SK-N-SH (cell line): ENCODE data around the gene GPR61. TPM values are rescaled to one million over a fixed set of nuclear protein-coding genes. Genes with fewer than 3 reads are reported as not detected.

Source experiments
- CTCF ChIA-PET: fragments of 300-600, 350-600 bp; formaldehyde crosslinking; extraction: SDS; loops from one replicate; lab custom pipeline; 2021; lab: Yijun Ruan, JAX
- POLR2A ChIA-PET: fragments of 350-600 bp; sonication (Branson Sonifier 250); formaldehyde crosslinking; extraction: SDS; loops from one replicate; lab custom pipeline; 2020; ENCODE audit warnings: antibody characterized with exemption, inconsistent platforms; lab: Yijun Ruan, JAX
- DNase-seq: peaks from one replicate; pipeline ENCODE4 v3.0.0; 2012
- H2AFZ ChIP-seq: fragments of 200-600 bp; sonication (generic); 2 replicates; pipeline ENCODE4 v1.8.1; 2016; ENCODE audit warnings: antibody characterized with exemption, mild to moderate bottlenecking, low read depth
- H3F3A ChIP-seq: fragments of 200-600 bp; sonication (generic); replicated peaks from 2 replicates; pipeline ENCODE3; 2016; ENCODE audit warnings: antibody characterized with exemption, mild to moderate bottlenecking; ENCODE audit not compliant: insufficient read depth
- H3K27ac ChIP-seq, 2 experiments: fragments of 200-500 bp in 1 of 2; fragments of 200-600 bp in 1 of 2; sonication (Bioruptor generic) in 1 of 2; sonication (generic), shearing (Covaris generic) in 1 of 2; 2 replicates each; pipeline versions ENCODE4 v1.5.1 to v1.6.1; 2014 to 2016; ENCODE audit warnings: low read depth in 2 of 2, inconsistent platforms in 1 of 2, low read length in 1 of 2, mild to moderate bottlenecking in 1 of 2, mixed read lengths in 1 of 2
- H3K27me3 ChIP-seq: fragments of 200-600 bp; sonication (generic), shearing (Covaris generic); 2 replicates; pipeline ENCODE4 v1.6.1; 2016; ENCODE audit warnings: mixed run types; ENCODE audit not compliant: insufficient read depth
- H3K36me3 ChIP-seq, 2 experiments: fragments of 200-500 bp in 1 of 2; fragments of 200-600 bp in 1 of 2; sonication (Bioruptor generic) in 1 of 2; sonication (generic) in 1 of 2; replicated peaks in 1 of 2; 2 replicates each; pipeline versions ENCODE3 to v1.5.1; 2014 to 2016; ENCODE audit warnings: low read length in 1 of 2, mild to moderate bottlenecking in 1 of 2; ENCODE audit not compliant: insufficient read depth in 2 of 2, control insufficient read depth in 1 of 2
- H3K4me1 ChIP-seq, 2 experiments: fragments of 200-500 bp in 1 of 2; fragments of 200-600 bp in 1 of 2; sonication (Bioruptor generic) in 1 of 2; sonication (generic), shearing (Covaris generic) in 1 of 2; 2 replicates each; pipeline versions ENCODE4 v1.5.1 to v1.6.1; 2014 to 2016; ENCODE audit warnings: low read depth in 1 of 2, low read length in 1 of 2, mixed run types in 1 of 2; ENCODE audit not compliant: insufficient read depth in 2 of 2, control insufficient read depth in 1 of 2
- H3K4me2 ChIP-seq: fragments of 200-600 bp; sonication (generic), shearing (Covaris generic); 2 replicates; pipeline ENCODE4 v1.6.1; 2017; ENCODE audit warnings: mixed run types
- H3K4me3 ChIP-seq, 2 experiments: fragments of 200-500 bp in 1 of 2; fragments of 200-600 bp in 1 of 2; sonication (Bioruptor generic) in 1 of 2; sonication (generic), shearing (Covaris generic) in 1 of 2; 2 replicates each; pipeline versions ENCODE4 v1.5.1 to v1.8.1; 2014 to 2016; ENCODE audit warnings: low read depth in 2 of 2, inconsistent platforms in 1 of 2, low read length in 1 of 2, mild to moderate bottlenecking in 1 of 2, mixed read lengths in 1 of 2, moderate library complexity in 1 of 2
- H3K79me2 ChIP-seq: fragments of 200-600 bp; sonication (generic); 2 replicates; pipeline ENCODE4 v1.8.1; 2017; ENCODE audit warnings: mild to moderate bottlenecking; ENCODE audit not compliant: insufficient read depth
- H3K9ac ChIP-seq: fragments of 200-600 bp; sonication (generic); 2 replicates; pipeline ENCODE4 v1.6.1; 2017; ENCODE audit warnings: mixed run types
- H3K9me2 ChIP-seq: fragments of 200-600 bp; sonication (generic); 2 replicates; pipeline ENCODE4 v1.6.1; 2017; ENCODE audit warnings: mixed run types
- H3K9me3 ChIP-seq: fragments of 200-600 bp; sonication (generic); 2 replicates; pipeline ENCODE4 v1.6.1; 2017; ENCODE audit warnings: mixed run types, mild to moderate bottlenecking, moderate library complexity
- H4K20me1 ChIP-seq: fragments of 200-600 bp; sonication (generic); 2 replicates; pipeline ENCODE4 v1.6.1; 2017; ENCODE audit warnings: mild to moderate bottlenecking, mixed run types; ENCODE audit not compliant: insufficient read depth
- CHD2 ChIP-seq: fragments of 150-350 bp; IDR thresholded peaks from 2 replicates; pipeline ENCODE4 v1.6.1; 2018; ENCODE audit warnings: low read length; ENCODE audit not compliant: partially characterized antibody
- EZH2phosphoT487 ChIP-seq: fragments of 200-600 bp; sonication (generic); IDR thresholded peaks from 2 replicates; pipeline ENCODE4 v1.6.1; 2017; ENCODE audit warnings: low read depth, mixed run types, mild to moderate bottlenecking, antibody characterized with exemption, moderate library complexity, borderline replicate concordance
- GATA2 ChIP-seq: sonication (generic); formaldehyde crosslinking; IDR thresholded peaks from 2 replicates; pipeline ENCODE4 v1.5.0; 2020; ENCODE audit warnings: mild to moderate bottlenecking, missing genetic modification reagents
- JUND ChIP-seq: IDR thresholded peaks from 2 replicates; pipeline ENCODE4 v1.4.0; 2012
- NFIC ChIP-seq: IDR thresholded peaks from 2 replicates; pipeline ENCODE4 v1.4.0; 2012; ENCODE audit warnings: borderline replicate concordance
- POLR2AphosphoS5 ChIP-seq: IDR thresholded peaks from 2 replicates; pipeline ENCODE4 v1.6.1; 2012; ENCODE audit warnings: low read depth, low read length
- SIN3A ChIP-seq: IDR thresholded peaks from 2 replicates; pipeline ENCODE4 v1.6.1; 2012; ENCODE audit warnings: low read depth, mild to moderate bottlenecking, low read length, moderate library complexity, borderline replicate concordance
- WGBS: methylation state at CpG from one replicate; pipeline ENCODE4 v1.1.6; 2017; ENCODE audit warnings: low lambda C conversion rate; 5-methylcytosine and 5-hydroxymethylcytosine counted together
- polyA plus RNA-seq, 3 experiments: library from polyadenylated mRNA; depleted of rRNA; stranded (reverse); fragments of >200 nt; gene quantifications; 2 replicates each; pipeline ENCODE4 v1.2.3, GENCODE V29; 2012
- TF ChIP-seq, protein P1 (sequence below): fragments of 200-600 bp; sonication (generic); IDR thresholded peaks from 2 replicates; pipeline ENCODE4 v1.6.1; 2017; ENCODE audit warnings: antibody characterized with exemption, mild to moderate bottlenecking, moderate library complexity
- TF ChIP-seq, protein P2 (sequence below): IDR thresholded peaks from 2 replicates; pipeline ENCODE4; 2012

GPR61 gene
- polyA plus RNA-seq, 1 of the 3 experiments (the other 2 are of a cell fraction) = not detected

DNA sequence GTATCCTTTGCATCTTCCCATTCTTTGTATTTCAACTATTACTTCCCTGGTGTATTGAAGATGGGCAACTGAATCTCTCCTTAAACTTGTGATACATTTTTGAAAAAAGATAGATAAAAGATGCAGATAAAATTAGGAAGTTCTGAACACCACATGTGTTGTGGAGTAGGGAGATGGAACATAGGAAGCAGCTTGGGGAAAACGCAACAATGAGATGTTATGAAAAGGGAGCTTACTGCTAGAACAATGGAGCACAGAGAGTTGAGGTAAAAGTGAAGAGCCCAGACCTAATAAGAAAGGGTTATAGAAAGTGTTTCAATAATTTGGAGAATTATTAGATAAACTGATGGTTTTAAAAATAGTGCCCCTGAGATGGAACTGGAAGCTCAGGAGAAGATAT, 29.7 kb downstream of the GPR61 start:
- H3K4me2 ChIP-seq = no peak overlapping the region
- H3F3A ChIP-seq = peaks cover 5% of the 10 kb centered on the region
- H3K9ac ChIP-seq = no peak overlapping the region
- TF ChIP-seq JUND = no peak
- TF ChIP-seq, protein P1, sequence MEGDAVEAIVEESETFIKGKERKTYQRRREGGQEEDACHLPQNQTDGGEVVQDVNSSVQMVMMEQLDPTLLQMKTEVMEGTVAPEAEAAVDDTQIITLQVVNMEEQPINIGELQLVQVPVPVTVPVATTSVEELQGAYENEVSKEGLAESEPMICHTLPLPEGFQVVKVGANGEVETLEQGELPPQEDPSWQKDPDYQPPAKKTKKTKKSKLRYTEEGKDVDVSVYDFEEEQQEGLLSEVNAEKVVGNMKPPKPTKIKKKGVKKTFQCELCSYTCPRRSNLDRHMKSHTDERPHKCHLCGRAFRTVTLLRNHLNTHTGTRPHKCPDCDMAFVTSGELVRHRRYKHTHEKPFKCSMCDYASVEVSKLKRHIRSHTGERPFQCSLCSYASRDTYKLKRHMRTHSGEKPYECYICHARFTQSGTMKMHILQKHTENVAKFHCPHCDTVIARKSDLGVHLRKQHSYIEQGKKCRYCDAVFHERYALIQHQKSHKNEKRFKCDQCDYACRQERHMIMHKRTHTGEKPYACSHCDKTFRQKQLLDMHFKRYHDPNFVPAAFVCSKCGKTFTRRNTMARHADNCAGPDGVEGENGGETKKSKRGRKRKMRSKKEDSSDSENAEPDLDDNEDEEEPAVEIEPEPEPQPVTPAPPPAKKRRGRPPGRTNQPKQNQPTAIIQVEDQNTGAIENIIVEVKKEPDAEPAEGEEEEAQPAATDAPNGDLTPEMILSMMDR = no peak
- TF ChIP-seq NFIC = no peak
- TF ChIP-seq SIN3A = no peak
- no peak for TF ChIP-seq POLR2AphosphoS5
- no peak for TF ChIP-seq GATA2 (CRISPR knock-in tag)
- TF ChIP-seq, protein P2, sequence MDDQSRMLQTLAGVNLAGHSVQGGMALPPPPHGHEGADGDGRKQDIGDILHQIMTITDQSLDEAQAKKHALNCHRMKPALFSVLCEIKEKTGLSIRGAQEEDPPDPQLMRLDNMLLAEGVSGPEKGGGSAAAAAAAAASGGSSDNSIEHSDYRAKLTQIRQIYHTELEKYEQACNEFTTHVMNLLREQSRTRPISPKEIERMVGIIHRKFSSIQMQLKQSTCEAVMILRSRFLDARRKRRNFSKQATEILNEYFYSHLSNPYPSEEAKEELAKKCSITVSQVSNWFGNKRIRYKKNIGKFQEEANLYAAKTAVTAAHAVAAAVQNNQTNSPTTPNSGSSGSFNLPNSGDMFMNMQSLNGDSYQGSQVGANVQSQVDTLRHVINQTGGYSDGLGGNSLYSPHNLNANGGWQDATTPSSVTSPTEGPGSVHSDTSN = no peak
- peaks cover 100% of the 10 kb centered on the region for H3K79me2 ChIP-seq
- peaks cover 0 to 5% of the 10 kb centered on the region in 2 experiments for H3K36me3 ChIP-seq
- no peaks in the 10 kb centered on the region for H3K9me3 ChIP-seq
- WGBS = 96% methylated on average over 1 of the region's 1 CpG
- no peak overlapping the region for H2AFZ ChIP-seq
- peaks cover 95% of the 10 kb centered on the region for H4K20me1 ChIP-seq
- CTCF ChIA-PET = interaction anchor here (0.7 to 3.3 kb wide), 4 partner anchors 11 to 81 kb away, joined by 3 to 9 read pairs (median 4); no protein-coding TSS in a partner anchor
- H3K27ac ChIP-seq = no peak overlapping the region
- no peak overlapping the region for H3K4me3 ChIP-seq
- POLR2A ChIA-PET = interaction anchor here (0.5 kb wide), 1 partner anchor 14 kb away, joined by 3 read pairs; no protein-coding TSS in a partner anchor
- DNase-seq = no peak
- H3K9me2 ChIP-seq = no peaks in the 10 kb centered on the region
- peaks cover 0 to 7% of the 10 kb centered on the region in 2 experiments; a peak in 2 of 4 replicates for H3K4me1 ChIP-seq
- no peaks in the 10 kb centered on the region for H3K27me3 ChIP-seq

DNA sequence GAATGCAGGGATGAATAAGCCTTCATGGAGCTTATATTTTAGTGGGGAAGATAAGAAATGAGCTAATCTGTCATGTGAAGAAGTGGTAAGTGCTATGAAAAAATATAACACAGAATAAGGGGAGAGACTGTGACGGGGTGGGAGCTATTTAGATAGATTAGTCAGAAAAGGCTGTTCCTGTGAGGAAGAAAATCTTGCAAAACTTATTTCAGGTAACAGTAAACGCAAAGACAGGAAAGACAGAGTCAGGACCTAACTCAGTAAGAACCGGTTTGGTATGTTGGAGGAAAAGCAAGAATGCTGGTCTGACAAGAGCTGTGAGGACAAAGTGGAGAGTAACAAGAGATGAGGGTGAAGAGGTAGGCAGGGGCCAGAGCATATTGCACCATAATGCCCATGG, 30.7 kb downstream of the GPR61 start:
- Histone ChIP-seq H3K36me3 (peaks cover 10 to 14% of the 10 kb centered on the region in 2 experiments), H3F3A (peaks cover 10% of the 10 kb centered on the region)
- CTCF ChIA-PET = interaction anchor here (1.1 to 1.6 kb wide), 5 partner anchors 12 to 79 kb away, joined by 3 to 6 read pairs (median 4); partner anchors contain the start of gene GNAI3
- TF ChIP-seq SIN3A = no peak
- TF ChIP-seq EZH2phosphoT487 = no peak
- TF ChIP-seq CHD2 = no peak
- TF ChIP-seq, protein P1 = no peak
- TF ChIP-seq, protein P2 = no peak
- TF ChIP-seq, all 33 proteins: peak for 0
- POLR2A ChIA-PET = no interaction called here
- Histone ChIP-seq H2AFZ (no peak overlapping the region), H3K4me2 (no peak overlapping the region), H3K79me2 (peaks cover 100% of the 10 kb centered on the region), H3K4me1 (peaks cover 0 to 4% of the 10 kb centered on the region in 2 experiments; a peak in 2 of 4 replicates), H3K9me2 (no peaks in the 10 kb centered on the region), H3K9ac (no peak overlapping the region), H3K9me3 (no peaks in the 10 kb centered on the region), H3K27ac (no peak overlapping the region), H3K4me3 (no peak overlapping the region), H4K20me1 (peaks cover 84% of the 10 kb centered on the region), H3K27me3 (no peaks in the 10 kb centered on the region)
- no peak for DNase-seq
- 89% methylated on average over 3 of the region's 3 CpGs for WGBS
